Upper lobe of left lung (tissue), 6 donors: Measurements from ENCODE around the gene SPATA2L. TPM values are rescaled to one million over a fixed set of nuclear protein-coding genes. Genes with fewer than 3 reads are reported as not detected.
A peak's percentile ranks its signal among the peaks of the same experiment; 100 is the strongest.
"Not testable (repeated sequence)": the region's sequence is repeated elsewhere in the genome, so short reads cannot be mapped to it uniquely, and the experiment has no call there.

ENCODE experiments used
- ATAC-seq, 2 donors: fragments of 200-7000 bp; cut with Tn5 transposase; one replicate each; pipeline ENCODE4 v1.9.1; 2022; ENCODE audit warnings: mild to moderate bottlenecking in 2 of 2, moderate library complexity in 2 of 2; ENCODE audit not compliant: low FRiP score in 2 of 2
- DNase-seq, 2 donors: peaks; one replicate each; pipeline ENCODE4 v3.0.0-alpha.2; 2019 to 2020
- H3K27ac ChIP-seq, 4 donors: fragments of 200-600 bp; sonication (generic); one replicate each; pipeline ENCODE4 v1.5.1; 2016 to 2019
- H3K27me3 ChIP-seq, 4 donors: fragments of 200-600 bp; sonication (generic); one replicate each; pipeline ENCODE4 v1.5.1; 2017 to 2019
- H3K36me3 ChIP-seq, 4 donors: fragments of 200-600 bp; sonication (generic); one replicate each; pipeline ENCODE4 v1.5.1; 2016 to 2019
- H3K4me1 ChIP-seq, 4 donors: fragments of 200-600 bp; sonication (generic); one replicate each; pipeline ENCODE4 v1.5.1; 2018 to 2019
- H3K4me3 ChIP-seq, 4 donors: fragments of 200-600 bp; sonication (generic); one replicate each; pipeline ENCODE4 v1.5.1; 2017 to 2019; ENCODE audit warnings: mild to moderate bottlenecking in 2 of 4, moderate library complexity in 1 of 4
- H3K9me3 ChIP-seq, 4 donors: fragments of 200-600 bp; sonication (generic); one replicate each; pipeline ENCODE4 v1.5.1; 2018 to 2019
- CTCF ChIP-seq, 6 experiments: fragments of 450-650 bp in 4 of 6; fragments of 200-600 bp in 2 of 6; sonication (generic) in 2 of 6; IDR thresholded peaks; one replicate each; pipeline ENCODE4 v1.5.1; 2016 to 2019; ENCODE audit warnings: antibody characterized with exemption in 6 of 6
- EP300 ChIP-seq, 4 donors: sonication (generic); formaldehyde crosslinking; IDR thresholded peaks; one replicate each; pipeline ENCODE4 v1.5.1; 2017; ENCODE audit warnings: antibody characterized with exemption in 4 of 4, control low read depth in 2 of 4
- POLR2A ChIP-seq, 4 donors: fragments of 450-650 bp; IDR thresholded peaks; one replicate each; pipeline ENCODE4 v1.5.1; 2016 to 2017; ENCODE audit warnings: antibody characterized with exemption in 4 of 4, mild to moderate bottlenecking in 2 of 4
- POLR2AphosphoS5 ChIP-seq, 2 donors: sonication (generic); formaldehyde crosslinking; IDR thresholded peaks; one replicate each; pipeline ENCODE4 v1.5.1; 2017; ENCODE audit warnings: antibody characterized with exemption in 2 of 2
- WGBS, 2 donors: methylation state at CpG; one replicate each; pipeline ENCODE4 v1.1.5; 2017 to 2018; 5-methylcytosine and 5-hydroxymethylcytosine counted together
- total RNA-seq, 6 donors: library from RNA; depleted of rRNA in 4 of 6; stranded (reverse); fragments of >200 nt in 4 of 6; gene quantifications; one replicate each; pipeline versions ENCODE4 v1.1.0 to v1.2.1, GENCODE V29; 2016 to 2021
- donor health status: DM: no; HTN: no; CAD: no; lungs with moderate emphysema.
- donor health status: DM: no; HTN: yes; CAD: no; lungs with severe emphysema.

The SPATA2L gene
- total RNA-seq, 6 donors from 2014 or later, result 11.5 to 49.3 (median 26.5) TPM

GRCh38 chr16:89686520-89687091, 14.9 kb downstream of the SPATA2L start, which contains the start of gene CDK10:
Gene CDK10, plus strand, starts transcription at chr16:89686689. Its CDS starts 22 bp downstream, at chr16:89686711.
- no peaks in the 10 kb centered on the region for H3K27me3 ChIP-seq
- 2% methylated on average over 40 of the region's 67 CpGs; no CpG with 5 or more reads in 1 of the 2 donors for WGBS, 2 donors
- H3K9me3 ChIP-seq, result no peaks in the 10 kb centered on the region
- peaks cover 10 to 20% (median 12%) of the 10 kb centered on the region in 4 donors for H3K4me1 ChIP-seq
- DNase-seq (peak; percentile 89 to 98), ATAC-seq (peak; percentile 89 to 95)
- H3K36me3 ChIP-seq, result peaks cover 0 to 16% (median 12%) of the 10 kb centered on the region in 4 donors
- peak within 1 kb of the TSS; percentile 71 to 95 (median 84) for H3K4me3 ChIP-seq
- TF ChIP-seq CTCF (IDR thresholded peaks at IDR 0.05) (peak in 2 of 6 experiments; percentile 21 to 39), POLR2AphosphoS5 (IDR thresholded peaks at IDR 0.05) (peak; percentile 68 to 83), EP300 (IDR thresholded peaks at IDR 0.05) (no peak), POLR2A (IDR thresholded peaks at IDR 0.05) (peak in 3 of 4 donors; percentile 23 to 92 (median 65))
- H3K27ac ChIP-seq, result peak within 1 kb of the TSS; percentile 80 to 91 (median 86)

GRCh38 chr16:89685916-89686315, 15.6 kb downstream of the SPATA2L start:
- no peak overlapping the region for H3K27ac ChIP-seq
- H3K4me1 ChIP-seq, result peaks cover 10 to 20% (median 12%) of the 10 kb centered on the region in 4 donors
- H3K9me3 ChIP-seq, result no peaks in the 10 kb centered on the region
- ATAC-seq, result no peak
- H3K27me3 ChIP-seq, result no peaks in the 10 kb centered on the region
- H3K36me3 ChIP-seq, result peaks cover 0 to 9% (median 6%) of the 10 kb centered on the region in 4 donors
- WGBS, 2 donors, result 64% methylated on average over 1 of the region's 1 CpG; no CpG with 5 or more reads in 1 of the 2 donors
- peak overlapping the region in 3 of 4 donors; percentile 71 to 95 (median 72) for H3K4me3 ChIP-seq
- TF ChIP-seq CTCF (IDR thresholded peaks at IDR 0.05), result no peak
- TF ChIP-seq POLR2A (IDR thresholded peaks at IDR 0.05), result no peak
- no peak for TF ChIP-seq POLR2AphosphoS5 (IDR thresholded peaks at IDR 0.05)
- no peak for TF ChIP-seq EP300 (IDR thresholded peaks at IDR 0.05)
- DNase-seq, result no peak

- Histone ChIP-seq H3K27ac (no peak overlapping the region), H3K36me3 (no peaks in the 10 kb centered on the region), H3K9me3 (peaks cover 0 to 4% (median 0%) of the 10 kb centered on the region in 4 donors), H3K27me3 (no peaks in the 10 kb centered on the region), H3K4me1 (no peaks in the 10 kb centered on the region), H3K4me3 (no peak overlapping the region)
- DNase-seq, result no peak
- WGBS, 2 donors, result 96 to 98% methylated on average over 2 of the region's 2 CpGs
- no peak for TF ChIP-seq POLR2A (IDR thresholded peaks at IDR 0.05)
- no peak for TF ChIP-seq EP300 (IDR thresholded peaks at IDR 0.05)
- no peak for TF ChIP-seq POLR2AphosphoS5 (IDR thresholded peaks at IDR 0.05)
- no peak for TF ChIP-seq CTCF (IDR thresholded peaks at IDR 0.05)
- ATAC-seq, result no peak
Observed at GRCh38 chr16:89678258-89678657, 23.2 kb downstream of the SPATA2L start.

GRCh38 chr16:89672177-89672941, 29.1 kb downstream of the SPATA2L start:
- no peak for DNase-seq
- no peaks in the 10 kb centered on the region for H3K27me3 ChIP-seq
- no peak for ATAC-seq
- no peak overlapping the region for H3K4me3 ChIP-seq
- H3K36me3 ChIP-seq, result no peaks in the 10 kb centered on the region
- H3K4me1 ChIP-seq, result peaks cover 0 to 15% (median 2%) of the 10 kb centered on the region in 4 donors
- peak overlapping the region; percentile 48 to 74 (median 68) for H3K27ac ChIP-seq
- WGBS, 2 donors, result 73 to 75% methylated on average over 16 of the region's 16 CpGs
- TF ChIP-seq POLR2A (IDR thresholded peaks at IDR 0.05), result no peak
- TF ChIP-seq POLR2AphosphoS5 (IDR thresholded peaks at IDR 0.05), result peak in 1 of 2 donors; percentile 3
- no peaks in the 10 kb centered on the region for H3K9me3 ChIP-seq

GRCh38 chr16:89671565-89671964, 29.9 kb downstream of the SPATA2L start:
- ATAC-seq, H3K27me3 ChIP-seq, H3K36me3 ChIP-seq, H3K9me3 ChIP-seq, H3K27ac ChIP-seq, H3K4me3 ChIP-seq, DNase-seq: not testable (repeated sequence)
- 87 to 93% methylated on average over 4 of the region's 4 CpGs for WGBS, 2 donors
- H3K4me1 ChIP-seq, result peaks cover 0 to 15% (median 2%) of the 10 kb centered on the region in 4 donors
